Measurements from ENCODE around the gene TBX20.
"Not testable (repeated sequence)": the region's sequence is repeated elsewhere in the genome, so short reads cannot be mapped to it uniquely, and the experiment has no call there.

Gene TBX20

DNA sequence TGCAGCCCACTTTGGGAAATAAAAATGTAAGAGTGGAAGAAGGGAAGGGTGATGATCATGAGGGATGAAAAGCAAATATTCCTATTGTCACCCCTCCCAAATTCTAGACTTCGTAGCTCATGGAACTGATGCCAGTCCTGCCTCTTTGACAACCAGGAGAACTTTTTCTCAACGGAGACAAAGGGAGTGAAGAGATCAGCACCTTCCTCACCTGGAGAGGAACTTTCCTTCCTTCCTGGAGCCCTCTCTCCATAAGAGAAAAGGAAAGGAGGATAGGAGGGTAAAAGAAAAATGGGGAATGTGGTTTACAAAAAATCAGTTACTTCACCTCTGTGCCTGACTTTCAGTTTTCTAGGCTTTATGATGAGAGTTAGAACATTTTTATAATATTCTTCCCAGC lies 3.4 kb downstream of the TBX20 start:
- DNase-seq (ENCODE audit: low read depth) = no peak
- H3K4me3 ChIP-seq (ENCODE audit: low read depth, low read length) = no peak overlapping the region
- no peak for TF ChIP-seq CTCF (IDR thresholded peaks at IDR 0.05; ENCODE audit: low read depth, low read length, missing control alignments)

GRCh38 chr7:35249537-35249907 lies 4.4 kb downstream of the TBX20 start:
- H3K4me3 ChIP-seq (ENCODE audit: low read depth, low read length) = no peak overlapping the region
- no peak for TF ChIP-seq CTCF (IDR thresholded peaks at IDR 0.05; ENCODE audit: low read depth, low read length, missing control alignments)
- DNase-seq (ENCODE audit: low read depth) = no peak

DNA sequence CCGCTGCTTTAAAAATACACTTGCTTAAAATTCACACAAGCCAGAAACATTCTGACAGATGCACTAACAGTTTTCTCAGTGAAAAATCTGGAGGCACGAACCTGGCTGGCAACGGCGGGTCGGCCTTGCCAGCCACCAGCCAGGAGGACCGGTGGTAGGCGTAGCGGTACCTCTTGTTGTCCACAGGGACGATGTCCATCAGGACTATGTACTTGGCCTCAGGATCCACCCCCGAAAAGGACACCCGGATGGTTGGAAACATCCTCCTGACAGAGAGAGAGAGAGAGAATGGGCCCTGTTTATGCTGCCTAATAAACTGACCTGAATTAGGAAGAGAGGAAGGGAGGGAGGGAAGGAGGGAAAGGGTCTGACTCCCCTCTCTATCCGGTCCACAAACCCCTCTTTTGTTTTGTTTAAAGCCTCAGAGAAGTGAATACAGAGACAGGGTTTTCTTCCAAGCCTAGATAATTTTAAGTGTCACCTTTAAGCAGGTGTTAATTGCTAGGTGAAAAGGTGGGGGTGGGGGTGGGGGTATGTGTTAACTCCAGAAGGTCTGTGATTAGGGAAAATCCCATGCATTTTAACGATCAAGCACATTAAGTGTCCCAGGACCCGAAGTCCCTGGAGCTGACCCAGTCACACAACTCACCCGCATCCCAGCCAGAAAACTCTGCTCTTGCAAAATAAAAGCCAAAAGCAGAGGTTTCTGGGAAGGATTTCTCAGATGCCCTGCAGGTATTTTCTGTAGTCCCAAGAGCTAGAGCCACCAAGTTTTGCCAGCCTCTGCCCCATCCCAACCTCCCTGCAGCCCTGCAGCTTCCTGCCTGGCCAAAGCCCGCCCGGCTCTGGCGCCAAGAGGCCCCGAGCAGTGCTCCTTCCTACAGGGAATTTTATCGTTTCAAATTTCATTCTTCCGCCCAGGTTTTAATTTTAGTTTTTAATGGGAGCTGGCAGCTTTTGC lies 5.0 kb downstream of the TBX20 start:
- H3K4me3 ChIP-seq (ENCODE audit: low read depth, low read length) = no peak overlapping the region
- DNase-seq (ENCODE audit: low read depth) = no peak
- TF ChIP-seq CTCF (IDR thresholded peaks at IDR 0.05; ENCODE audit: low read depth, low read length, missing control alignments) = no peak

DNA sequence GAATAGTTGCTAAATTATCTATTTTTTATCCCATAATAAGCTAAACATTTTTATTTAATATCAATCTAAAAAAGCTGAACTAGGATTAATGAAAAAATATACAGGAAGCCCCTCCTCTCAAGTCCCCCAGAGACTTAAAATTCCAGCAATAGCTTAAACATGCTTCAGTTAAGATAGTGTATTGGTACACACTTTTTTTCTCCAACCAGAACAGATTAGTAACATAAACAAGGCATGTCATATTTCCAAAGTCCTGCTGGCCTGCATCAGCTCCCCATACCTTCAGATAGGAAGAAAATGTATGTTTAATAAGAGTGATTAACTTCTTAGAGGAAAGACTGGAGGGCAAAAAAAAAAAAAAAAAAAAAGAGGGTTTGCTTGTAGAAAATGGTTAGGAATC lies 7.1 kb downstream of the TBX20 start:
- no peak overlapping the region for H3K4me3 ChIP-seq (ENCODE audit: low read depth, low read length)
- DNase-seq (ENCODE audit: low read depth) = no peak
- no peak for TF ChIP-seq CTCF (IDR thresholded peaks at IDR 0.05; ENCODE audit: low read depth, low read length, missing control alignments)

DNA sequence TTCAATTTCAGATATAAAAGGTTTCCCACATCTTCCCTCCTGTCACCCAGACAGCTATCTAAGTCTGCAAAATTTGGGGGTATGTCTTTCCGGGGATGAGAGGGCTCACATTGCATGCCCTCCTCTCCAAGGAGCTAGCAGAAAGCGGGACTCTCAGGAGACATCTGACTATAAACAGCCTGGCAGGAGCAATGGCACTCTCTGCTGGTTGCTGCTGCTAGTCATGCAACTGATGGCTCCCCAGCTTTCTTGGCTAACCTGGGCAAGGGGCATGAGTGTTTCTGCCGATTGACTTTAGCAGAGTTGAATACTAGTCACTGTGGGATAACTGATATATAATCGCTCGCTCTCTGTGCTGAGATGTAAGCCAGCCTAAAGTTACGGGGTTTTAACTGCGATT lies 12.0 kb downstream of the TBX20 start:
- no peak overlapping the region for H3K4me3 ChIP-seq (ENCODE audit: low read depth, low read length)
- no peak for TF ChIP-seq CTCF (IDR thresholded peaks at IDR 0.05; ENCODE audit: low read depth, low read length, missing control alignments)
- no peak for DNase-seq (ENCODE audit: low read depth)

DNA sequence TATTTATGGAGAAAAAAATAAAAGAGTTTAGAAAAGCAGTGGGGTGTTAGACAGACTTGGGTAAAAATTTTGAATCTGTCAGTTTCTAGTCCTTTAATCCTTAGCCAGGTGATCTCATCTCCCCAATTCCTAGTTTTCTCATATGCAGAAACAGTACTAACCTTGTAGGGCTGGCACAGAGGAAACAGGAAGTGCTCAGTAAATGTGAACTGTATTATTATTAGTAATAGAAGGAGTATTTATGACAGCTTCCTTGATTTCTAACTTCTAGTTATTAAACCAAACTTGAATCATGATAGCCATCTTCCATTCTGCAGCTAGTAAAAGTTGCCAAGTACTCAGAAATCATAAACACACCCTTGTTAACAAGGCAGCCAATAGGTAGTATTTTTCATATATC lies 12.5 kb downstream of the TBX20 start:
- TF ChIP-seq CTCF (IDR thresholded peaks at IDR 0.05; ENCODE audit: low read depth, low read length, missing control alignments) = no peak

DNA sequence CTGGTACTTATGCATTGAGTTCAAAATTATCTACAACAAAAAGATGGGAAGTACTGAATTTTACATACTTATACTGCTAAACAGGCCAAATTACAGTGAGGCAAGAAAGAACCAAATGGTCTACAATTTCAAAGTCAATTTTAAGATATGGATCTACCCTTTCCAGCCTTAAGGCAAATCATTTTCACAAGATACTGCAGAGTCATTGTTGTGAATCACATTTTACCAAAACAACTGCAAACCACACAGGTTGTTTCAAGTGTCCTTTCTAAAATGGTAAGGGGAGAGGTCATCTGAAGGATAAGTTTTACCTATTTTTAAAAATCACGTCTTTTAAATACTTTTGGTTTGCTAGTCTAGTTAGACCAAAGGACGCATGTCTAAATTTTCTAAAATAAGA lies 12.9 kb downstream of the TBX20 start:
- not testable (repeated sequence) for DNase-seq (ENCODE audit: low read depth); H3K4me3 ChIP-seq (ENCODE audit: low read depth, low read length)

More for the DNA sequence above, 12.5 kb downstream of the TBX20 start:
- no peak for DNase-seq (ENCODE audit: low read depth)
- H3K4me3 ChIP-seq (ENCODE audit: low read depth, low read length) = no peak overlapping the region

GRCh38 chr7:35238456-35238855 lies 15.4 kb downstream of the TBX20 start:
- H3K4me3 ChIP-seq (ENCODE audit: low read depth, low read length); DNase-seq (ENCODE audit: low read depth): not testable (repeated sequence)
